ENCODE results near the gene CDADC1.

The CDADC1 gene

GRCh38 chr13:49247643-49248621, at the start of gene CDADC1:
TSS of gene CDADC1 (plus strand) at chr13:49247925. CDS start at chr13:49248038, 113 bp downstream.
- DNase-seq, result peak; percentile 94

- DNase-seq, result no peak
Observed at GRCh38 chr13:49206641-49207040, 41.1 kb upstream of the CDADC1 start.

- DNase-seq, result no peak
Observed at GRCh38 chr13:49208619-49209018, 39.1 kb upstream of the CDADC1 start.

GRCh38 chr13:49210114-49210513, 37.6 kb upstream of the CDADC1 start:
- DNase-seq, result no peak

GRCh38 chr13:49210669-49211068, 37.1 kb upstream of the CDADC1 start:
- no peak for DNase-seq

GRCh38 chr13:49213539-49213938, 34.2 kb upstream of the CDADC1 start:
- DNase-seq, result no peak

GRCh38 chr13:49213997-49214916, 33.5 kb upstream of the CDADC1 start:
- no peak for DNase-seq

GRCh38 chr13:49214917-49215376, 32.8 kb upstream of the CDADC1 start:
- DNase-seq, result peak; percentile 52

- DNase-seq, result no peak
Observed at GRCh38 chr13:49216334-49216733, 31.4 kb upstream of the CDADC1 start.

- no peak for DNase-seq
Observed at GRCh38 chr13:49217962-49218492, 29.7 kb upstream of the CDADC1 start.

GRCh38 chr13:49218493-49219051, 29.2 kb upstream of the CDADC1 start:
- DNase-seq, result no peak

GRCh38 chr13:49219647-49220035, 28.1 kb upstream of the CDADC1 start:
- no peak for DNase-seq

GRCh38 chr13:49220036-49220855, 27.5 kb upstream of the CDADC1 start, which contains the start of gene MLNR:
TSS of gene MLNR (plus strand) at chr13:49220338. CDS start at chr13:49220338, 0 bp downstream.
- peak; percentile 41 for DNase-seq

GRCh38 chr13:49220856-49221589, 26.7 kb upstream of the CDADC1 start:
- DNase-seq, result no peak

GRCh38 chr13:49221590-49221965, 26.1 kb upstream of the CDADC1 start:
- DNase-seq, result no peak

GRCh38 chr13:49225223-49226042, 22.3 kb upstream of the CDADC1 start:
- no peak for DNase-seq

GRCh38 chr13:49226613-49227012, 21.1 kb upstream of the CDADC1 start:
- DNase-seq, result no peak

- DNase-seq, result no peak
Observed at GRCh38 chr13:49234741-49235140, 13.0 kb upstream of the CDADC1 start.

GRCh38 chr13:49235856-49236431, 11.8 kb upstream of the CDADC1 start:
- no peak for DNase-seq

- no peak for DNase-seq
Observed at GRCh38 chr13:49238621-49239020, 9.1 kb upstream of the CDADC1 start.
